Nephron progenitor cell (in vitro differentiated cells): ENCODE results near the gene HDGFL3.

Experiments
- DNase-seq: peaks from one replicate; pipeline ENCODE4 v3.0.0; 2021
- H3K27ac Mint-ChIP-seq: 2 replicates; pipeline ENCODE4 v1.8.0; 2021; ENCODE audit warnings: mild to moderate bottlenecking, moderate library complexity, mixed read lengths
- H3K27me3 Mint-ChIP-seq: 2 replicates; pipeline ENCODE4 v1.8.0; 2021; ENCODE audit warnings: mild to moderate bottlenecking, low read depth, mixed read lengths; ENCODE audit not compliant: poor library complexity
- H3K36me3 Mint-ChIP-seq: 2 replicates; pipeline ENCODE4 v1.8.0; 2021; ENCODE audit warnings: low read depth, mixed read lengths
- H3K4me1 Mint-ChIP-seq: 2 replicates; pipeline ENCODE4 v1.8.0; 2021; ENCODE audit warnings: mixed read lengths
- H3K4me3 Mint-ChIP-seq: 2 replicates; pipeline ENCODE4 v1.8.0; 2021; ENCODE audit warnings: mild to moderate bottlenecking, moderate library complexity, mixed read lengths
- H3K9me3 Mint-ChIP-seq: 2 replicates; pipeline ENCODE4 v1.8.0; 2021; ENCODE audit warnings: mild to moderate bottlenecking, moderate library complexity, mixed read lengths
- TF ChIP-seq, protein P1 (sequence below): fragments of 200-600 bp; sonication (generic); IDR thresholded peaks from 2 replicates; pipeline ENCODE4 v1.5.0; 2021; ENCODE audit warnings: antibody characterized with exemption

HDGFL3 gene

GRCh38 chr15:83164111-83164770 is 43.4 kb downstream of the HDGFL3 start:
- Mint-ChIP-seq H3K27ac (no peak overlapping the region), H3K27me3 (no peaks in the 10 kb centered on the region), H3K4me1 (no peaks in the 10 kb centered on the region), H3K9me3 (peaks cover 44% of the 10 kb centered on the region), H3K4me3 (no peak overlapping the region), H3K36me3 (peaks cover 95% of the 10 kb centered on the region)
- TF ChIP-seq, protein P1, sequence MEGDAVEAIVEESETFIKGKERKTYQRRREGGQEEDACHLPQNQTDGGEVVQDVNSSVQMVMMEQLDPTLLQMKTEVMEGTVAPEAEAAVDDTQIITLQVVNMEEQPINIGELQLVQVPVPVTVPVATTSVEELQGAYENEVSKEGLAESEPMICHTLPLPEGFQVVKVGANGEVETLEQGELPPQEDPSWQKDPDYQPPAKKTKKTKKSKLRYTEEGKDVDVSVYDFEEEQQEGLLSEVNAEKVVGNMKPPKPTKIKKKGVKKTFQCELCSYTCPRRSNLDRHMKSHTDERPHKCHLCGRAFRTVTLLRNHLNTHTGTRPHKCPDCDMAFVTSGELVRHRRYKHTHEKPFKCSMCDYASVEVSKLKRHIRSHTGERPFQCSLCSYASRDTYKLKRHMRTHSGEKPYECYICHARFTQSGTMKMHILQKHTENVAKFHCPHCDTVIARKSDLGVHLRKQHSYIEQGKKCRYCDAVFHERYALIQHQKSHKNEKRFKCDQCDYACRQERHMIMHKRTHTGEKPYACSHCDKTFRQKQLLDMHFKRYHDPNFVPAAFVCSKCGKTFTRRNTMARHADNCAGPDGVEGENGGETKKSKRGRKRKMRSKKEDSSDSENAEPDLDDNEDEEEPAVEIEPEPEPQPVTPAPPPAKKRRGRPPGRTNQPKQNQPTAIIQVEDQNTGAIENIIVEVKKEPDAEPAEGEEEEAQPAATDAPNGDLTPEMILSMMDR, result no peak
- DNase-seq, result no peak

- H3K27me3 Mint-ChIP-seq, result no peaks in the 10 kb centered on the region
- no peaks in the 10 kb centered on the region for H3K4me1 Mint-ChIP-seq
- H3K4me3 Mint-ChIP-seq, result no peak overlapping the region
- H3K9me3 Mint-ChIP-seq, result peaks cover 32% of the 10 kb centered on the region
- TF ChIP-seq, protein P1, result no peak
- peak overlapping the region; percentile 79 for H3K27ac Mint-ChIP-seq
- DNase-seq, result no peak
- peaks cover 91% of the 10 kb centered on the region for H3K36me3 Mint-ChIP-seq
Measured at GRCh38 chr15:83163032-83163431, 44.6 kb downstream of the HDGFL3 start.

- no peaks in the 10 kb centered on the region for H3K27me3 Mint-ChIP-seq
- H3K4me3 Mint-ChIP-seq, result no peak overlapping the region
- TF ChIP-seq, protein P1, result no peak
- peaks cover 89% of the 10 kb centered on the region for H3K36me3 Mint-ChIP-seq
- H3K4me1 Mint-ChIP-seq, result no peaks in the 10 kb centered on the region
- peaks cover 9% of the 10 kb centered on the region for H3K9me3 Mint-ChIP-seq
- H3K27ac Mint-ChIP-seq, result no peak overlapping the region
- no peak for DNase-seq
Measured at GRCh38 chr15:83160741-83161140, 46.9 kb downstream of the HDGFL3 start.

GRCh38 chr15:83158393-83158792 is 49.2 kb downstream of the HDGFL3 start:
- Mint-ChIP-seq H3K9me3 (no peaks in the 10 kb centered on the region), H3K4me1 (no peaks in the 10 kb centered on the region), H3K27me3 (no peaks in the 10 kb centered on the region), H3K36me3 (peaks cover 75% of the 10 kb centered on the region), H3K27ac (no peak overlapping the region), H3K4me3 (no peak overlapping the region)
- DNase-seq, result no peak
- TF ChIP-seq, protein P1, result no peak

GRCh38 chr15:83155942-83156341 is 51.7 kb downstream of the HDGFL3 start:
- DNase-seq, result no peak
- no peak overlapping the region for H3K27ac Mint-ChIP-seq
- H3K4me3 Mint-ChIP-seq, result no peak overlapping the region
- TF ChIP-seq, protein P1, result no peak
- no peaks in the 10 kb centered on the region for H3K4me1 Mint-ChIP-seq
- no peaks in the 10 kb centered on the region for H3K27me3 Mint-ChIP-seq
- no peaks in the 10 kb centered on the region for H3K9me3 Mint-ChIP-seq
- H3K36me3 Mint-ChIP-seq, result peaks cover 60% of the 10 kb centered on the region

DNA sequence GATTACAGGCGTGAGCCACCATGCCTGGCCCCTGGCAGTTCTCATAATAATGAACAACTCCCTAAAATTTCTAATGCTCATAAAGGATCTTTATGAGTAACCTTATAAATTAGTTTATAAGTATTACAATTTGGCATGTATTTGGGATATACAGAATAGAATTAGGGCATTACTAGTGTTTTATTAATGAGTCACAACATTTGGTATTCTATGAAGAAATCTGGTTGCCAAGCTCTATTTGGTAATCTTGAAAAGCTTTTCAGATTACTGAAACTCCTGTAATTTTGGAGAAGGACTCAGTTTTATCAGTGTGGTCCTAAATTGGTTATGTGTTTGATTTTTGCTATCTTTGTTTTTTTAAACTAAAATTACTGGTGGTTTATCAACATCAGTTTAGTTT is 54.3 kb downstream of the HDGFL3 start:
- no peak for DNase-seq
- no peaks in the 10 kb centered on the region for H3K27me3 Mint-ChIP-seq
- no peaks in the 10 kb centered on the region for H3K9me3 Mint-ChIP-seq
- TF ChIP-seq, protein P1, result no peak
- H3K27ac Mint-ChIP-seq, result no peak overlapping the region
- no peaks in the 10 kb centered on the region for H3K4me1 Mint-ChIP-seq
- H3K4me3 Mint-ChIP-seq, result no peak overlapping the region
- peaks cover 59% of the 10 kb centered on the region for H3K36me3 Mint-ChIP-seq
